IPS DF 19.7 (cell line): Measurements from ENCODE around the gene SRCIN1.

ENCODE experiments used
- DNase-seq: peaks from one replicate; pipeline ENCODE4 v3.0.0-alpha.2; 2013; ENCODE audit warnings: low read depth, low spot score

Gene SRCIN1

GRCh38 chr17:38600906-38601305 is 4.8 kb downstream of the SRCIN1 start:
- no peak for DNase-seq

DNA sequence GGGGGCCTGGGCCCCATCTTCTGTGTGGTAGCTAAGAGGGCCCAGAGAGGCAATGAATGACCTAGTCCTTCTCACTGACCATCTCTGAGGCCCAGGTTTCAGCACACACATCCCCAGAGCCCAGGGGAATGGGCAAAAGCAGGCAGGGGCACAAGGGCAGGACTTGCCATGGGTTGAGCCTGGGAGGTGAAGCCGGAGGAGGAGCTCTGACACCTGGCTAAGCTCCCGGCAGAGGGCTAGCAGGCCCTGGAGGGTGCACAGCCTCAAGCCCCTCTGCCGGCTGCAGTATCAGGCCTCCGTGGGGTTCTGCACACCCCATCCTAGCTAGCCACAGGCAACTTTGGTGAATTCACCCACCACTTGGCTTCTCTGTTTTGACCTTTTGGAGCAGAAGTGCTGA is 5.3 kb downstream of the SRCIN1 start:
- no peak for DNase-seq

DNA sequence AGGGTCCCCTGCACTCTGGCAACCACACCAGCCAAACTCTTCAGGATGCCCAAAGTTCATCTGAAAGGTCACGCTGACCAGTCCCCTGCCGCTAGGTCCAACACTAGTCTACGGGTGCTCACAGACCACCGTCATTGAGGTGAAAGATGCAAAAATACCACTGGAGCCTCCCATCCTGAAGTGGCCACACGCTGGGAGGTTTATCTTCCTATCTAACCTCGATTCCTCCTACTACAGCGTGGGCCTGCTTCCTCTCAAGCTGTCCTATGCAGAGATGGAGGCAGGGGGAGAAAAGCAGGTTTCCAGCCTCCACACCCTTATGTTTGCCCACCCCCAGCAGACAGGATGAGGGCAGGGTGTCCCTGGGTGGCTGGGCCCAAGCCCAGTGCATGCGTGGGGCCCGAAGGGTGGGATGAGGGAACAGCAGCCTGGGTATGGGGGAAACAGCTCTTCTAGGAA is 6.3 kb downstream of the SRCIN1 start:
- no peak for DNase-seq

DNA sequence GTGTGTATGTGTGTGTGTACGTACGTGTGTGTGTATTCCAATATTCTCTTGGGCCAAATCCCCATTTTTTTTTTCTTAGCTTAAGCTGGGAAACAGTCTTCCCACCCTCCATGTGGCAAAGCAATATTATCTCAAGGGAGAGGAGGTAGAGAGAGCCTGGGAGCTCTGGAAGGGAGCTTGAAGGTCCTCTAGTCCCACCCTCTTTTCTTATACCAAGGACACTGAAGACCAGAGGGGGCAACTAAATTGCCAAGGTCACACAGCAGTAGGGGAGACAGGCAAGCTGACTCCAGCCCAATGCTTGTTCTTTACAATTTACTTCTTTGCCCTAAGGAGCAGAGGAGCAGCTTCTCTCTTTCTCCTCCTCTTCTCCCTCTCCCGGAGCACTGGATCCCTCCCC is 6.8 kb downstream of the SRCIN1 start:
- DNase-seq: no peak

- DNase-seq: peak; percentile 94
Measured at GRCh38 chr17:38598536-38598935, 7.2 kb downstream of the SRCIN1 start.

- DNase-seq: no peak
Measured at GRCh38 chr17:38597375-38597774, 8.4 kb downstream of the SRCIN1 start.

DNA sequence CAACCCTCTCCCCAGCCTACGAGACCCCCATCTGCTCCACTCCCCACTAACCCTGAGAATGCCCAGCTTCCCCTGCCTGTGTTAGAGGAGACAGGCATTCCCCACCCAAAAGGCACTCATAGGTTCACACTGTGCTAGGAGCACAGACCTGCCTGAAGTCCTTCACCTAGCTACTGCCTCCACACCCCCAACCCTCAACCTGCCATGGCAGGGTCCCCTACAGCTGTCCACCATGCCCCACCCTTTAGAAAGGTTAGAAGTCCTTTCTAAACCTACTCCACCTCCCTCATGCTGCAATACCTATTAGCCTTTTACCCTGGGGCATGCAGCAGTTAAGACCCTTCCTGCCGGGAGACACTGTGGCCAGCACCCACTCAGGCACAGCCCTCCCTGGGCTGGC is 9.1 kb downstream of the SRCIN1 start:
- DNase-seq: no peak

GRCh38 chr17:38595892-38596291 is 9.9 kb downstream of the SRCIN1 start:
- no peak for DNase-seq

DNA sequence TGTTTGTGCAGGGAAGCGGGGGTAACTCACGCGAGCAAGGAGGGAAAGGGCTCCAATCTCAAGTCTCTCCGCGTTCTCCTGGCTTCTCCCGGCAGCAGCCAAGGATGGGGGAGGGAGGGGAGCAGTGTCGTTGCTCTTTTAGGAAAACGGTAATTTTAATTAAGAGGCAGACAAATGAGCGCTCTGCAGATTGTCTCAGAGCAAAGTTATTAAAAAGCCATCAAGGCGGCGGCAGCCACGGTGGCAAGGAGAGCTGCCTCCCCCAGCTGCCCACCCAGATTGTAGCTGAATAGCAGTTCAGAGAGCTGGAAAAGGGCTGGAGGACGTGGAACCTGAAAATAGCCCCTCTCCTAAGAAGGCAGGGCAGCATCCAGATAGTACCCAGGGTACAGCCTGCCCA is 11.6 kb downstream of the SRCIN1 start:
- DNase-seq: no peak

DNA sequence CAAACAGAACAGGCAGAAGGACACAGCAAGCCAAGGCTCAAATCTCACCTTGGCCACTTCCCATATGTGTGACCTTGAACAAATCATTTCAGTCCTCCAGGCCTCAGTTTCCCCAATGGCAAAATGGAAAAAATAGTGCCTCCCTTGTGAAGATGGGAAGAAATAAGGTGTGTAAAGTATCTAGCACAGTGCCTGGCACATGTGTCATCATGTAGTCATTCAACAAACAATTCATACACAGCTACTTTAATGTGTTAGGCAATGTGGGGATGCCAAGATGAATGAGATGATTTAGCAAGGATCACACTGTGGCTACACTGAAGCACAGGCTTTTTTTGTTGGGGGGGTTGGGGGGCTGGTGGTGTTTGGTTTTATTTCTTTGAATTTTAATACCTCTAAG is 13.3 kb downstream of the SRCIN1 start:
- DNase-seq: no peak

DNA sequence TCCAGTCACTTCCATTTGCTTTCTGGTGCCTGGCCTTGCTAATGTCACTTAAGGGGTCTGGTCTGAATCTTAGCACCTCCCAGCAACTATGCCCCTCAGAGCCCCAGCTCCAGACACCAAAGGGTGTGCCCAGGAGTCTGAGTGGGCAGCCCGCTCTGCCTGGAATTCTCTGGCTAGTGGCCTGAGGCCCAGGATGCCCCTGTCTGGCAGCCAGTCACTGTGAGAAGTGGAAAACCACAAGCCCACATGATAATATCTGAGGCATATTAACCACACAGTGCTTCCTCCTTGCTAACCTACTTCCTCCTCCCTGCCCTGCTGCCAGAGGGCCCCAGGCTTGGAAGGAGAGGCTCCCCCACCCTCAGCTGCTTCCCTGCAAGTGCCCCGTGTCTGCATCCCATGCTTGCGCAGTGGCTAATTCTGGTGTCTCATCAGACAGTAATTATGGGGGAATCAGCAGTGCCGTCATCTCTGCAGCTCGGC is 14.0 kb downstream of the SRCIN1 start:
- DNase-seq: no peak

DNA sequence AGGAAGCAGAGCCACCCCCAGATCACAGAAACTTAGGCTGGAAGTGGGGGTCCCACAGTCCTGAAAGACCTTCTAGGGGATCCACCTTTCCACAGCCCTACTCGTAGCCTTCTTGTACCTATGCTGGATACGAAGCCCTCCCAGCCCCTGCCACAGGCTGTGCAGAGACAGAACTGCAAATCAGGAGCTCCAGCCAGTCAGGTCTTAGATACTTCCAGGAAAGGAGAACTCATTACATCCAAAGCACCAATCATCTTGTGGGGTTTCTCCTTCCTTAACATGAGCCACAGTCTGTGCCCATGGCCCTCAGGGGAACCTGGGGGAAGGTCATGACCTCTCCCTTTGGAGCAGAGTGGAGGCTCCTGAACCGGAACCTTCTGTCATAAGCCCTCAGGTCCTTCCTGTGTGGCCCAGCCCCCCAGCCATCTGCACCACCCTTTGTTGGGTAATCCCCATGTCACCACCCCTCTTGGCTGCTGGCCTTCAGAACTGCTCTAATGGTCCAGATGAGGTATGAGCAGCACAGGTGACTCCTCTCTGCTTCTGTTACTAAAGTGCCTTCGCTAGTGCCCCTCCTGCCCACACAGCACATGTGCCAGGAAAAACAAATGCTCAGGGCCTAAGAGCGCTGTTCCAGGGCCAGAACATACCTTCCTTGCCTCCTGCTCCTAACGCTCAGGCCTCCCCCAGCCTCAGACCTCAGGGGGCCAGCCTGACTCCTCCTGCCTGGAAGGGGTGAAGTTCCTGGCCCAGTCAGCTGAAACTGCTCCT is 14.6 kb downstream of the SRCIN1 start:
- DNase-seq: no peak

DNA sequence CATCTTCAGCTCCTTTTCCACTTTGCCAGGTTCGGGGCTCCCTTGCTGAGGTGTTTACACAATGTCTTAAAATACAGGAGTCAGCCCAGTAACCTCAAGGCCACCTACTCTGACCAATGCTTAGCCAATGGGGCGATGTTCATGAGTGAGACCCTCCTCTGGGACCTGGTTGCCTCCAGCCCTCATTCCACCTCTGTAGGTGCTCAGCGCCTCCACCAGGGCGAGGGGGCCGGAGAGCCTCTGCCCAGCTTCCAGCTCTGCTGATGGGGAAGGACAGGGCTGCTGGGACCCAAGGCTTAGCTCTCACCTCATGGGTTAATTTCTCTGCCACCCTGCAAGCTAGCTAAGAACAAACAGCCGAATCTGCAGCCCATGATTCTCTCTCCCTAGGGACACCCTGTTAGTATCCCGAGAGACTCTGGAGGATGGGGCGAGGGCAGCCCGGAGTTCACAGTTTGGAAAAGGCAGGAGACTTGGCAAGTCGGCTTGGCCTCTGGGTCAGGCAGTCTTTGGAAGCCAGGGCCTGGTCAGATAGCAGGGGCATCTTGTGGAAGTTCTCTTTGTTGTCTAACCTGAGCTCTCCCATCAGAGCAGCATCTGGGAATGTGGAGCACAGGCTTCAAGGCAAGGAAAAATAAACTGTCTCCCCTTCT is 16.2 kb downstream of the SRCIN1 start:
- no peak for DNase-seq

GRCh38 chr17:38588788-38589174 is 17.0 kb downstream of the SRCIN1 start:
- DNase-seq: no peak

- no peak for DNase-seq
Measured at GRCh38 chr17:38587947-38588787, 17.6 kb downstream of the SRCIN1 start.

- no peak for DNase-seq
Measured at GRCh38 chr17:38587203-38587602, 18.5 kb downstream of the SRCIN1 start.

DNA sequence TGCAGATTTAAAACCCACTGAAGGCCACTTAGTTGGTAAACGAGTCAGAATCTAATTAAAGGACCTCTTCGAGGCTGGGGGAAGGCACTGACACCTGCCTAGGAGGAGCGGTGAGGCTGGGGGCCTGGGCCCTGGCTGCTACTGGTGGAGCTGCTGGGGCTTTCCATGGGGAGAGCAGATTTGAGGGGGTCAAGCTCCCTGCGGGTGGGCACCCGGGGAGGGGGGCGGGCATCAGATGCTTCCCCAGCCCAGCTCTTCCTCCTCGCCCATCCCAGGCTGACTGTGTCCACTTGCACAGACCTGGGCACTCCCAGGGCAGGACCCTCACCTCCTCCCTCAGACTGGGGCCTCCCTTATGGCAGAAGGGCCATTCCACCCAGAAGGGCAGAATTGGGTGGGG is 19.0 kb downstream of the SRCIN1 start:
- no peak for DNase-seq

DNA sequence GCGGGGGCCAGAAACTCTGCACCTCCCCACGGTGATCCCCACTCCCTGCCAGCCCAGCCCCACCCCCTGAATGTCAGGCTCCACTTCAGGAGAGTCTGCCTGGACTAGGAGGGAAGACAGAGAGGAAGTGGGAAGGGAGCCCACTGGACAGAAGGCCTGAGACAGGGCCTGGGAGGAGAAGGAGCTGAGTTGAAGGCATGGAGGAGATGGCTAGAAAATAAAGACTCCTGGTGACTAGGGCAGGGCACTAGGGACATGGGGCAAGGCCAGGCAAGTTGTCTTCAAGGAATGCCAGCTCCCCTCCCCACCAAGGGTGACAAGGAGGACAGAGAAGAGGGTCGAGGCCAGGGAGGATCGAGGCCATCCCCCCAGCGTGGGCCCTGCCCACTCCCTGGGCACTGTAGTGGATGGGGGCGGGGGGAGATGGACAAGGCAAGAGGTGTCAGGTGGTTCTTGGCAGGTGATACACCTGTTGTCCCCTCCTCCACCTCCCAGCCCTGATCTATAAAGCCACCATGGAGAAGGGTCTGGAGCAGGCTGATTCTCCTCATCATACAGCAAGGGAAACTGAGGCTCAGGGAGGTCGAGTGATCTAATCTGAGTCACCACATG is 19.7 kb downstream of the SRCIN1 start:
- no peak for DNase-seq

- no peak for DNase-seq
Measured at GRCh38 chr17:38585056-38585917, 20.5 kb downstream of the SRCIN1 start.

- DNase-seq: no peak
Measured at GRCh38 chr17:38584350-38584925, 21.3 kb downstream of the SRCIN1 start.
